GM12874 (cell line): Measurements from ENCODE around the gene PPP1R18.

ENCODE experiments used
- CTCF ChIP-seq: IDR thresholded peaks from 2 replicates; pipeline ENCODE4 v1.5.1; 2011; ENCODE audit warnings: low read depth, mild to moderate bottlenecking, control low read depth, low read length, moderate library complexity; ENCODE audit not compliant: insufficient read depth

Gene PPP1R18

DNA sequence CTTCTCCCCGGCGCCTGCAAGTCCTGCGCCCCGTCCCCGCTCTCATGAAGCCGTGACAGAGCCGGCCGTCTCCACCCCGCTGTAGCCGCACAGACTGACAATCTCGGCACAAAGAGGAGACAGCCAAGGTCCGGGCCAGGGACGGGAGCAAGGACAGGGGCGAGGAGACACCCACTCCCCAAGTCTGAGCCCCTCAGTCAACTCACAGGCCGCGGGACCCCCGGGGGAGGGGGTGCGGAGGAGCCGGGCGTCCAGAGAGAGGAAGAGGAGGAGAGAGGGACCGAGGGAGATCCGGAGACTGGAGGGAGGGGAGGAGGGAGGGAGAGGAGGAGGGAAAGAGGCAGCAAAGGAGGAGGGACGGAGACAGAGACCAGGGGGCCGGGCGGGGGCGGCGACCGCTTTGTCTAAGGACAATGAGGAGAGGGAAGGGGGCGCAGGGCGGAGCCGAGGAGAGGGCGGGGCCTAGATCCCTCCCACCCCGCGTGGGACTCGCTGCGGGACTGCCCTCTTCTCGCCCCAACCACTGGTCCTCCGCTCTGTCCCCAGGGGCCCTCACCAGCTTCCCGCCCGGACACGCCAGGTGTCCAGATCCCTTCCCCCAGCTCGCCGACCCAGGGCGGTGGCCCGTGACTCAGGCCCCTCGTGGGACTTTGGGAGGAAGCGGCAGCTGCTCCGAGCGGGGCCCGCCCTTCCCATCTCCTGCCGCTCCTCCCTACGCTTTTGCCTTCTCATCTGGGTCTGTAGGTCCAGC, 638 bp upstream of the PPP1R18 start:
- TF ChIP-seq CTCF = no peak

GRCh38 chr6:30685157-30686008, 1.1 kb downstream of the PPP1R18 start:
- TF ChIP-seq CTCF = peak; percentile 53

GRCh38 chr6:30684386-30685156, 1.9 kb downstream of the PPP1R18 start:
- TF ChIP-seq CTCF = no peak

DNA sequence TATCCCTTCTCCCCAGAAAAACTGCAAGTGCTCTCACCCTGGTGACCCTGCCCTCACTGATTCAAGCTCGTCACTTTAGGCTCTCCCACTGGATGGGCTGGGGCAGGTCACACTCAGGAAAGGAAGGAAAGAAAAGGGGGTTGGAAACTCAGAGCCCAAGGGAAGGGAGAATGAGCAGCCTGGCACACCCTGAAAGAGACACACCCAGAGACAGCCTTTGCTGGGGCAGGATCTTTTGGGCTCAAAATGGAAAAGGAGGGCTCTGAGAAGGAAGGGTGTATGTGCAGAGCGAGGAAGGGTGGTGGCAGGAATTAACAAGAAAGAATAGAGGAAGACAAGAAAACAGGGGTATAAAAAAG, 2.5 kb downstream of the PPP1R18 start:
- TF ChIP-seq CTCF = no peak

DNA sequence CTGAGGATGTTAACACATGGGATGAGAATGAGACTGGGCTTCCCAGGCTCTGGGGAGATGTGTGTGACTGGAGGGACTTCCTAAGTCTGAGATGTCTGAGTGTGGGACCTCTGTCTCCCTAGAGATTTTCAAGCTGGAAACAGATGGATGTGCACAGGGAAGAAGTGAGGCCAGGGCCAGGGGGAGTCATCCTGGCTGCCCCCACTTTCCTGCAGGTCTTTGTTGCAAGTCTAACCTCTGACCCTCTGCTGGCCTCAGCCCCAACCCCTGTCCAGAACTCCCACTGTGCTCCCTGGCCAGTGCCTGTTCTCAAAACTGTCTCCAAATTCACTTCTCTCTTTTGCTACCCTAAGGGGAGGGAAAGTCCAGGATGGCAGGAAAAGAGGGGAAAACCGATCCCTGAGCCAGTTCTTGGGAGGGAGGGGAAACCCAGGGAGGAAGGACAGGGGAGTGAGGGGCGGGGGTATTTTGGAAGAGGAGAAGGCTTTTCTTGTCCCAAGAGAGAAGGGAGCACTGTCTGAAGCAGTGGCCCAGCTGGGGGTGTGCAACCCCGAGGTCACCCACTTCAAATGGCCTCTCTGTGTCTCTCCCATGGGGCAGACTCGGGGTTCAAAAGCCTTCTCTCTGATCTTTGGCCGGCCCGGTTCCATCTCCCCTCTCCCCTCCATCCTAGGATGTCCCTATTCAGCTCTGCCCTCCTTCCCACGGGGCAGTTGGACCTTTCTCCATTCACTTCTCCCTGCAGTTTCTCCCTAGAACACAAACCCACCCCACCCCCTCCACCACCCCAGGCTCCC, 3.1 kb downstream of the PPP1R18 start:
- no peak for TF ChIP-seq CTCF

- no peak for TF ChIP-seq CTCF
Observed at GRCh38 chr6:30682143-30683117, 4.0 kb downstream of the PPP1R18 start.
